ENCODE results near the gene LAMA3. TPM values are rescaled to one million over a fixed set of nuclear protein-coding genes. Genes with fewer than 3 reads are reported as not detected.
A peak's percentile ranks its signal among the peaks of the same experiment; 100 is the strongest.
"Not testable (repeated sequence)": the region's sequence is repeated elsewhere in the genome, so short reads cannot be mapped to it uniquely, and the experiment has no call there.

The LAMA3 gene
- total RNA-seq, 1 donor from 2014 or later: 2.8 TPM

- peak; percentile 80 for DNase-seq (ENCODE audit: low read depth)
Observed at GRCh38 chr18:23703057-23703986, 14.1 kb downstream of the LAMA3 start.

GRCh38 chr18:23703987-23704384 lies 14.7 kb downstream of the LAMA3 start:
- DNase-seq (ENCODE audit: low read depth): no peak

GRCh38 chr18:23704806-23705205 lies 15.6 kb downstream of the LAMA3 start:
- DNase-seq (ENCODE audit: low read depth): no peak

GRCh38 chr18:23706971-23707640 lies 17.9 kb downstream of the LAMA3 start:
- DNase-seq (ENCODE audit: low read depth): no peak

GRCh38 chr18:23710068-23710527 lies 20.8 kb downstream of the LAMA3 start:
- DNase-seq (ENCODE audit: low read depth): no peak

GRCh38 chr18:23710946-23711345 lies 21.7 kb downstream of the LAMA3 start:
- no peak for DNase-seq (ENCODE audit: low read depth)

GRCh38 chr18:23711426-23711825 lies 22.2 kb downstream of the LAMA3 start:
- DNase-seq (ENCODE audit: low read depth): no peak

- no peak for DNase-seq (ENCODE audit: low read depth)
Observed at GRCh38 chr18:23712445-23712844, 23.2 kb downstream of the LAMA3 start.

- no peak for DNase-seq (ENCODE audit: low read depth)
Observed at GRCh38 chr18:23714576-23714975, 25.3 kb downstream of the LAMA3 start.

- not testable (repeated sequence) for DNase-seq (ENCODE audit: low read depth)
Observed at GRCh38 chr18:23716079-23716478, 26.8 kb downstream of the LAMA3 start.

- DNase-seq (ENCODE audit: low read depth): peak; percentile 49
Observed at GRCh38 chr18:23716516-23716915, 27.3 kb downstream of the LAMA3 start.

- no peak for DNase-seq (ENCODE audit: low read depth)
Observed at GRCh38 chr18:23716966-23717365, 27.7 kb downstream of the LAMA3 start.

GRCh38 chr18:23718243-23718720 lies 29.0 kb downstream of the LAMA3 start:
- no peak for DNase-seq (ENCODE audit: low read depth)

GRCh38 chr18:23718731-23719130 lies 29.5 kb downstream of the LAMA3 start:
- no peak for DNase-seq (ENCODE audit: low read depth)

- DNase-seq (ENCODE audit: low read depth): peak; percentile 89
Observed at GRCh38 chr18:23719634-23720201, 30.5 kb downstream of the LAMA3 start.

GRCh38 chr18:23721696-23722480 lies 32.6 kb downstream of the LAMA3 start:
- no peak for DNase-seq (ENCODE audit: low read depth)

- no peak for DNase-seq (ENCODE audit: low read depth)
Observed at GRCh38 chr18:23722646-23723045, 33.4 kb downstream of the LAMA3 start.

GRCh38 chr18:23723121-23723520 lies 33.9 kb downstream of the LAMA3 start:
- DNase-seq (ENCODE audit: low read depth): no peak

GRCh38 chr18:23724681-23725080 lies 35.4 kb downstream of the LAMA3 start:
- DNase-seq (ENCODE audit: low read depth): no peak

GRCh38 chr18:23725351-23725750 lies 36.1 kb downstream of the LAMA3 start:
- DNase-seq (ENCODE audit: low read depth): no peak
